HG03103 (cell line): ENCODE results near the gene SLC12A5.

ENCODE experiments used
- ATAC-seq: cut with Tn5 transposase; IDR thresholded peaks from one replicate; pipeline ENCODE4 v1.9.1; 2021; ENCODE audit warnings: low read depth; ENCODE audit not compliant: unreplicated experiment

Gene SLC12A5

DNA sequence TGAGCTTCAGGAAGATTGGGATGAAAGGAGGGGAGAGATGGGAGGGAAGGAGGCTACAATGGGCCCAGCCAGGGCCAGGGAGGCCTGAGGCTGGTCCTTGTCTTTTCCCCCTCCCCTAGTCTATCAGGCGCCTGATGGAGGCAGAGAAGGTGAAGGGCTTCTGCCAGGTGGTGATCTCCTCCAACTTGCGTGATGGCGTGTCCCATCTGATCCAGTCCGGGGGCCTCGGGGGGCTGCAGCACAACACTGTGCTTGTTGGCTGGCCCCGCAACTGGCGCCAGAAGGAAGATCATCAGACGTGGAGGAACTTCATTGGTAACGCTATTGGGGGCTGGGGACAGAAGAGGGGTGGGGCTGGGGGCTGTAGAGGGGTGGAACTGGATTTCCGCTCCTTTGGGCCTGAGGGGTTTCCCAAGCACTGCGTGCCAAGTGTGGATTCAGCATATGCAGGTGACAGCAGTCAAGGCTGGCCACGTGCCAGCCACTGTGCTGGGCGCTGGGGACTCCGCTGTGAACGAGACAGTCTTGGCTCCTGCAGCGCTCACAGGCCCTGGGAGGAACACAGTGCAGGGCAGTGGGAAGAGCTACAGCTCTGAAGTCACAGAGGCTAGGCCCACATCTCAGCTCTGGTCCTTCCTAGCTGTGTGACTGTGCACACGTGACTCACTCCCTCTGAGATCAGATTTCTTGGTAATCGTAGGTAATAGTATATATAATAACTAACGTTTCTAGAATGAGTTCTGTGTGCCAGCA, 22.7 kb downstream of the SLC12A5 start:
- ATAC-seq = no peak

DNA sequence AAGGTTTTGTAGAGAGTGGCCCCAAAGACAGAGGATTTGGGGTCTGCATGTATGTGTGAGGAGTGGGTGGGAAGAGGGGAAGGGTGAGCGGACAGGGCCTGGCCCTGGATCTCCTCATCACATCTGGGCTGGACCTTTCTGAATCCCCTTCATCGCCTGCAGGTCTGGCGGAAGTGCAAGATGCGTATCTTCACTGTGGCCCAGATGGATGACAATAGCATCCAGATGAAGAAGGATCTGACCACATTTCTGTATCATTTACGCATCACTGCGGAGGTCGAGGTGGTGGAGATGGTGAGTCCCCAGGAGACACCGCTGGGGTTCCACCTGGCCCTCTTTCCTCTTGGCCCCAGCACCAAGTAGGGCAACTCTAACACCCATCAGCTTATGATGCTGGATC, 24.4 kb downstream of the SLC12A5 start:
- no peak for ATAC-seq

DNA sequence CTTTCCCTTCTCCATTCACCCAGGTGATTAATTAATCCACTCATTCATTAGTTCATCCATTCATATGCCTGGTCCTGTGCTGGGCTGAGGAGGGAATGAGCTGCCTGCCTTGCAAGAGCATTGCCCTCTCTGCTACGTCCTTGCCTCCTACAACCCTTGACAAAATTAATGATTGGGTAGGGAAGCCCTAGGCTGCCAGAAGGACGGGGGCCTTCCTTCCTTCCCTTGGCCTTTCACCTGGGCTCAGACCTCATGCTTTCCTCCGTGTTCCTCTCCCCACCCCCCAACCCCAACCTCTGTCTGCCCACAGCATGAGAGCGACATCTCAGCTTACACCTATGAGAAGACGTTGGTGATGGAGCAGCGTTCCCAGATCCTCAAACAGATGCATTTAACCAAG, 25.6 kb downstream of the SLC12A5 start:
- no peak for ATAC-seq

DNA sequence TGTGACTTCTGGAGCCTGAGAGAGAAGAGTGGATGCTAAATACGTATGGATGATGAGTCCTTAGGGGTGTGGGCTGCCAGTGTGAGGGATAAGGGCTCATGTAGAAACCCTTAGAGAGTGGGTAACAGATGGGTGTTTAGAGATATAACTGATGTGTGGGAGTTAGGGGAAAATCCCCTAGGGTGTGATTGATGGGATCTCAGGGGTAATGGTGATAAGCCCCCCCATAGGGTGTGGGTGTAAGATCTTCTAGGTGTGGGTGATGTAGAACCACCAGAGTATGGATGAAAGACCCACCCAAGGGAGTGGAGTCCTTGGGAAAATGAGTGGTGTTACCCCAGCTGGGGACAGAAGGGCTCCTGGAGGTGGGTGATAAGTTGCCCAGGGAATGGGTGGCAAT, 26.3 kb downstream of the SLC12A5 start:
- ATAC-seq = no peak

DNA sequence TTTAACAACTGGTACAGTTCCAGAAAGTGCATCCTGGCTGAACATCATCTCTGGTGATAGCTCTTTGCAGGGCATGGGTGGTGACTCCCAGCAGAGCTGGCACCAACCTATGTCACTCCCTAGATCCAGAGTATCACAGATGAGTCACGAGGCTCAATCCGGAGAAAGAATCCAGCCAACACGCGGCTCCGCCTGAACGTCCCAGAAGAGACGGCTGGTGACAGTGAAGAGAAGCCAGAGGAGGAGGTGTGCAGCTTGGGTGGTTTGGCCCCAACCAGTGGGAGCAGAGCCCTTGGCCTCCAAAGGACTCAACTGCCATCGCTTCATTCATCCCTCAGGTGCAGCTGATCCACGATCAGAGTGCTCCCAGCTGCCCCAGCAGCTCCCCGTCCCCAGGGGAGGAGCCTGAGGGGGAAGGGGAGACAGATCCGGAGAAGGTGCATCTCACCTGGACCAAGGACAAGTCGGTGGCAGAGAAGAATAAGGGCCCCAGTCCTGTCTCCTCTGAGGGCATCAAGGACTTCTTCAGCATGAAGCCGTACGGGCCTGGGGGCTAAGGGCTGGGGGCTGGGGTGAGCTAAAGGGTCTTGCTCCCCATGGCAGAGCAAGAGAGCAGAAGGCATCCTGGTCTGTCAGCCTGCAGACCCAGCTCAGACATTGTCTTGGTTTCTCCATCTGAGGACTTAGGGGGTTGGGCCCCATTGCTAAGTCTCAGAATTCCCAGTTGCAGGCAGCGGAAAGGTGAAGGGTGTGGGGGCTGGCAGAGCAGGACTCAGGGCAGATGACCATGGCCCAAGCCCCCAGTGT, 27.2 kb downstream of the SLC12A5 start:
- ATAC-seq = no peak

DNA sequence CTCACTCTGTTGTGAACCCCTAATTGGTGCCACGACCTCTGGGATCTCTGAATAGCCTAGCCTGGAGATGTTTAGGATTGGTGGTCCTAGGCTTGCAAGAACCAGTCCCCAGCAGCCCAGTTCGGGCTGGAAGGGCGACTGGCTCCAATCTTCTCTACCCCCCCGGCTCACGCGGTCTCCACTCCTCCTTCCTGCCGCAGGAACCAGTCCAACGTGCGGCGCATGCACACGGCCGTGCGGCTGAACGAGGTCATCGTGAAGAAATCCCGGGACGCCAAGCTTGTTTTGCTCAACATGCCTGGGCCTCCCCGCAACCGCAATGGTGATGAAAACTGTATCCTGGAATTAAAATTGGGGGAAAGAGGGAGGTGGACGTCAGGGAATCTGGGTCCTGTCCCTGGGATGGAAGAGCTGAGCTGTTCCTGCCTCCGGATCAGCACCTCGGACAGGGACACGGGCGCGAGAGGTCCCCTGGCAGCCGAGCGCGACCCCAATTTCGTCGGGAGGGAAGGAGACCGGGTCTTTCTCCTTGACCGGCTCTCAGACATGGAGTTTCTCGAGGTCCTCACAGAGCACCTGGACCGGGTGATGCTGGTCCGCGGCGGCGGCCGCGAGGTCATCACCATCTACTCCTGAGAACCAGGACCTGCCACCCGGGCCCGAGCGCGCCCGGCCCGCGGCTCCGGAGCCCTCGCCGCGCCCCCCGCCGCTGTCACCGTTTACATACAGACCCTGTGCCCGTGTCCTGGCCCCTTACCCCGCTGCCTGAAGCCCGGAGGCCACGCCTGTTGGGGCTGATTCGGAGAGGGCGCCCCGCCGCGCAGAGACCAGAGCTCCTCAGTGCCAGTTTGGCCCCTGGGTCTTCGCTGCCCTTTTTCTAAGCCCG, 28.2 kb downstream of the SLC12A5 start:
- ATAC-seq = no peak

DNA sequence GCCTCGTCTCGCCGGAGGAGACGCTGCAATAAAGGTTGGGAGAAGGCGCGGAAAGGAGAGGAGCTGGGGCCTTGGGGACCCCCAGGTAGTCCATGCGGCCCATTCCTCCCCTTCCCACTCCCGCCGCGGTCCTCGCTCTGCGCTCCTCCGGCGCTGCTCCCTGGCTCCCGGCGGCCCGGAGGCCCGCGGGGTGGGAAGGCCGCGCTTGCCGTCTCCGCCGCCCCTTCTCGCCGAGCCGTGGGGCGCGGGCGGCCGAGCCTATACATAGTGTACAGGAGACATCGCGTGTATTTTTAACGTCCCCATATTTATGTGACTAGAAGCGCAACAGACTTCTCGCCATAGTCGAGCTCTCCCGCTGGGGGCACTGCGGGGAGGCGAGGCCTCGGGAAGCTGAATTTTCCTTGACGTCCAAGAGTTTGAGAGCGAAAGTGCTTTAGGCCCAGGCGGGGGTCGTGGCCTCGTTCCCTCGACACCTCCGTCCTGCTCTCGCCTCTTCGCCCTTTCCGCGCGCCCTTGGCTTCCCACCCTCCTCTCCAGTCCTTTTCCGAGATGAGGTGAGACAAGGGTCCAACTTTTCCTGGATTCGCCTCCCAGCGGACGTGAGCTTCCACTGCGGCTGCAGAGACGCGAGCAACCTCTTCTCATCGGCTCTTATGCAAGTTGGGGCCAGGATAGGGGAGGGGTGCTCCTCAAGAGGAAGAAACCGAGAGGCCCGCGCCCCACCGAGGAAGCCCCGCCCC, 29.0 kb downstream of the SLC12A5 start:
- no peak for ATAC-seq

DNA sequence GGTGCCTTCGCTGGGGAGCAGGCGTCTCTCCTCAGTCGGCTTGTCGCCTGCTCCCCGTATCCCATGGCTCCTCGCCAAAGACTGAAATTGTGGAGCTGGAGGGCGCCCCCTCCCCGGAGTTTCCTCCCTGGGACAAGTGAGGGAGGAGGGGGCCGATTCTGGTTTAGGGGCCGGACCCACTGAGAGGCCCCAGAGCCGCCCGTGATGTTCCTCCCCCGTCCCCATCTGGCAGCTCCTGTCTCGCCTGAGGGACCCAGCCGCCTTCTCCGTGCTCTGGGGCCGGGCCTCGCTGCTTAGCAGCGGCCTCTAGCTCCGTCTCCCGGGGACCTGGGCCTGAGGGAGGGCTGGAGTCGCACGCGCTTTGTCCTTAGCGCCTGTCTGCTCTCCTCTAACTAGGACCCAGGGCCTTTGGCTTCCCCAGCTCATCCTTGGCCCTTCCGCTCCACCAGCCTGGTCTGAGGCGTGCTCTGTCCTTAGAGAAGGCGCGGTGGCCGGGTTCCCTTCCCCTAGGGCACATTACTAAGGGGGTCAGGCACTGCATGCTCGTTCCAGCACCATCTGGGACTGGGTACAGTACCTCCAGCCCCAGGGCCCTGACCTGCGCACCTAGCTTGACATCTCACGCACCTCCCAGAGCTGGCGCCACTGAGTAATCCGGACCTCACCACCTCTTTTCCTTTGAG, 29.7 kb downstream of the SLC12A5 start:
- no peak for ATAC-seq

DNA sequence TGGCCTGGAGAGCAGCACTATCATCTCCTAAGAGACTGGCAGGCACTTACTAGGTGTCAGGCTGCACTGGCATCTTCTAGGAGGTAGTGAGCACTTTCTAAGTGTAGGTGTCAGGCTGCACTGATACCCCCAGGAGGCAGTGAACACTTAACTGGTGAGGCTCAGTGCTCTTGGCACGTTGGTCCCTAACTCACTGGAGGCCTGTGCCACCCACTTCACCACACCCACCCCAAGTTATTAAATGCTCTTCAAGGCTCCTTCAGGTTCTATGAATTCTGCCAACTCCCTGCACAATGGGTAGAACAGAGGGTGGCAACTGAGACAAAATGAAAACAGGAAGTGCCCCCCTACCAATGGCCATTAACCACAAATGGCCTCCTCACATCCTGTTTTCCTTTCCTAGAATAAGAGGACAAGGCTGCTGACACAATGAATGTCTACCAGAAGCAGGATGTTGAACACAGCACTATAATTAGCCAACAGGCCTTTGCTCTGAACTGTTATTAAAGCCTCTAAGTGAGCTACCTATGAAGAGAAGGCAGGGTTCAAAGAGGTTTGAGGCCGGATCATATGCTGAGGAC, 31.4 kb downstream of the SLC12A5 start:
- no peak for ATAC-seq

DNA sequence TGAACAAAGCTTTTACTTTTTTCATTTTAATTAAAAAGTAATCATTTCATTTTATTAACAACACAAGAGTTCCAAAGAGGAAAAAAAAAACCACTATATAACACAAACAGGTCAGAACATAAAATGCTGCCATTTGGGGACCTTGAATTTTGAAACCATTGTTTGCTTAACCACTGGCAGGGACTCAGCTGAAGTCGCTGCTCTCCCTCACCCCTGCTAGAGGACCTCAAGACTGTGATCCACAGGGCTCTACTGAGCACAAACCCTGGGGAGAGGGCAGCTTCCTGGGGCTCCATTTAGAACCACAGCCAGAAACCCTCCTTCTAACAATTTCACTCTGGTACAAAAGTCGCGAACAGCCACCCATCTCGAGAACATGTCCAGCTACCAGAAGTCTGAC, 32.0 kb downstream of the SLC12A5 start:
- no peak for ATAC-seq

DNA sequence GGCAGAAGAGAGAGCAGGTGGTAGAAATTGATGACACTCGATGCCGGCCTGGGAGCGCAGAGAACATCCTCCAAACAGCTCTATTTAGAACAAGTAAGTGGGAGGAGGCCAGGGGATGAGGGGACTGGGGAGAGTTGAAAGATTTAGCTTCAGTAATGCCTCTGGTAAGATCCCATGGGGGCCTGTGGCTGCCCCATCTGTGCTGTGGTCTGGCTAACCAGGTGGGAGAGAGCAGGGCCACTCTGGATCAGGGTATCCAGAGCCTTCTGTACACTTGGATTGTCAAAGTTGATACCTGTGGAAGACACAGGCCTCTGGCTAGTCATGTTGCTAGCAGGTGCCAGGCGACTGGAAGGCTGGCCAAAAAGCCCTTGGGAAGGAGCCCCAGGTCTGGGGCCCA, 33.1 kb downstream of the SLC12A5 start:
- ATAC-seq = no peak

DNA sequence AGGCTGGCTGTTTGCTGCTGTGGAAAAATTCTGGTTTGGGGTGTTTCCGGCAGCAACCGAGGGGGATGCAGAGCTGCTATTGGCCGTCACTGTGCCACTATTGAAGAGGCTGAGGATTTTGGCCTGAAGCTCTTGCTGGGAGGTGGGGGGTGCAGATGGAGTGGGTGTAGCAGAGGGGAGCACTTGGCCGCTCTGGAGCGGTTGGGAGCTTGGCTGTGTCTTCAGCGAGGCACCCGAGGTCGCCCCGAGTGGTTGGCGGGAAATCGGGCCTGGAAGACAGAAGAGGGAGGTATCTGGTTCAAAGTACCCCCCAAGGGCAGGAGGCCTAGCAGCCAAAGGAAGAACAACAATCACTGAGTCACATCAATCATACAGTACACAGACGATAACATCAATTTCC, 33.6 kb downstream of the SLC12A5 start:
- no peak for ATAC-seq

DNA sequence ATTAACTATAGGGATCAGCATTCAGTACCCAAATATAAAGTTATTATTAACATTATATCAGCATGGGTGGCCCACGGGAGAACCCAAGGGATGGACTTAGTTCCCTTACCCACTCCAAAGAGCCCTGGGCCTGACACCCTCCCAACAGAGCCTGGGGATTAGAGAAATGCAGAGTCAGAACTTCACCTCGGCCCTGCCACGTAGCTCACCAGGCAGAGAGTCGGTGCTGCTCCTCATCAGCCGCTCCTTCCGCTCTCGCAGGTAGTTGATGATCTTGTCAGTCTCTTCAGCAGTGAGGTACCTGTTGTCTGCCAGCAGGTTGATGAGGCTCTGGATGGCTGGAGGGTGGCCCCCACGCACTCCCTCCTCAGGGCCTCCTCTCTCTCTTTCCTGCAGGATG, 34.1 kb downstream of the SLC12A5 start:
- ATAC-seq = no peak

DNA sequence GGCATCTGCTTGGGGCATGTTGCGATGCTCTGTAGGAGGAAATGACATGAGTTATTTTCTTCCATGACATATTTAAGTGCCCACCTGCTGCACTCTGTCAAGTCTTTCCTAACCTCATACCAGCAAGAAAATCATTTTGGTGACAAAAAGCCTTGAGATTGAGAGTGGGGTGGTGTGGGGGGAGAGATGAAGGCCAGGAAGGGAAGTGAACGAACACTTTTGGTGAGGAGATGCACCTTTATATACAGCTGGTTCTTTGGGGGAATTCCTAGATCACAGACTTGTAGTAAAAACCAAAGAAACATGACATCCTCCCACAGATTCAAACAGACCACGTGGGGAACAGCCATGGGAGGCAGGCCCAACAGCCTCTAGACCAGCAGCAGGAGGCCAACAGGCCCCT, 34.6 kb downstream of the SLC12A5 start:
- no peak for ATAC-seq

DNA sequence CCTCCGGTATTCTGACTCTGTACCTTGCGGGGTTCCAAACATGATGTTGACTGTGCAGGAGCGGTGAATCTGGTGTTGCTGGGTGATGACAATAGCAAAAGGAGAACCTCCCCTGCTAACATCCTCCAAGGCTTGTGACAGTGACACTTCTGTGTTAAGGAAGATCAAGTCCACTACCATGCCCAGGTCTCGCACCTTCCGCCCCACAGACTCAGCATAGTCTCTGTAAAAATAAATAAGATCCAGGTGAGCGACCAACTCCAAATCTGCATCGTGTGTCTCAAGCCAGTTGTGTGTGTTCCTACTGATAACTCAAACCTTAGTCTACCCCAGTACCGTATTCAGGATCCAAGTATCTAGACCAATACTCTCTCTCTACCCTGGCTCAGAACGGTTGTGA, 36.0 kb downstream of the SLC12A5 start:
- ATAC-seq = no peak

DNA sequence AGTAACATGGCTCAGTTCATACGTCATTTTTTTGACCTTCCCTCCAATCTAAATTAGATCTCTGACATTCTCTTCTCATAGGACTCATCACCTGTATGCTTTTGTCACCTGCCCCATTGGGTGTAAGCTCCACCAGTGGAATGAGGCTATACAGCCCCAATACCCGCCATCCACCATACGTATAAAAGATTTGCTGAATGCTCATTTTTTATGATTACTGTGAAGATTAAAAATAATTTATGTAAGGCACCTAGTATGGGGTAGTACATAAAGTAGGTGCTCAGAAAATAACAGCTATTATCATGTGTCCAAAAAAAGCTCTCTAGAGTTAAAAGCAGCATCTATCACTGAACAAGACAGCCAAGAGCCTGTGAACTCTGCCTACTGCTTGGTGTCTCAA, 36.7 kb downstream of the SLC12A5 start:
- ATAC-seq = no peak

DNA sequence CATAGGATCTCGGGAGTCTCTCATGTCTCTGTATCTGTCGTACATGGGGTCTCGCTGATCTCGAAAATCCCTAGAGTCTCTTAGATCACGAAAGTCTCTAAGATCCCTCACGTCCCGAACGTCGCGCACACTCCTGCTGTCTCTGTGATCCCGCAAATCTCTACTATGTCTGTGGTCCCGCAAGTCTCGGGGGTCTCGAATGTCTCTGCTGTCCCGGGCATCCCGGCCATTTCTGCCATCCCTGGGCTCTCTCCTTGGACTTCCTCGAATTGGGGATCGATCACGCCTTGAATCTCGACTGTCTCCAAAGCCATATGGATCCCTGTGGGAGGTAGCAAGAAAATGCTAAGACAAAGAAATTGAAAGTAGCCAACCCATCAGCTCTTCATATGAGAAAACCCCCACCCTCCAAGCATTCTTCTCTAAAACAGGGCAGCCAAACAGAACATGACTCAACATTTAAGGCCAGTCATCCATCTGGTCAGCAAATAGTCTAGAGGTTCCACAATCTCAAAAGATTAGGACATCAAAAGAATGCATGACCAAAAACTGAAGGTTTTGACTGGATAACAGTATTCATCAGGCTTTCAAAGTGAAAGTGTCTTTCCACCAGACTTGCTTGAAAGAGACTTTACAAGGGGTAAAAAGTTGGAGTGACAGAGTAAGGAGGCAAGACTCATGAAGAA, 41.3 kb downstream of the SLC12A5 start:
- ATAC-seq = no peak

DNA sequence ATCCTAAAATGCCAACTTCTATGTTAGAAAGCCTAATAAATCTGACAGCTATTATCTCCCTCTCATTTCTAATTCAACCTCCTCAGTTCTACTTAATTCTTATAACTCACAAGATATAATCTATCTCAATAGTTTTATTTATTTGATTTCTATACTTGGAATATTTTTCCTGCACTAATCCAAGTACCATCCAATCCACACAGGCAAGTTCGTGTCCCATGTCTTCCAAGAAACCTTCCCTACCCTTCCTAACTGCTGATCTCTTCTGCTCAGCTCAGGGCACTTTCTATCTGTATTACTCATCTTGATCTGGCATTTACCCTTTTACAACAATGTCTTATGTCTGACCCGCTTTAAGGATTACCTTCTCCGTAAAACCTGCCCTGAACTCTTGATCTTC, 42.6 kb downstream of the SLC12A5 start:
- ATAC-seq = no peak

DNA sequence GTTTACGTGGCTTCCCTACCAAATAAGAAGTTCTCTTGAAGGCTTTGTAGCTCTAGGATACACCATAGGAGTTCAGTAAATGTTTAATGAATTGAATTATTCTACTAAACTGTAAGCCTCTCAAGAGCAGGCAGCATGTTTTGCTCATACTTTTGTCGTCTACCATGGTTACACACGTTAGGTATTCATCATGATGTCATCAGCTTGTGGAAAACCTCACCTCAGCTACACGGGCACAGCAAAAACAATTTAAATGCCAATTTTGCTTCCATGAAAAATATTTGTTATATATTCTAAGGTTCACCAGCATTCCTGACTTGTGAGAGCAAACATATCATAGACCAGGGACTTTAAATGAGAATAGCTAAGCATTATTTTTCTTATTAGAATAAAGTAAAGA, 44.0 kb downstream of the SLC12A5 start:
- no peak for ATAC-seq
